H1 (cell line): ENCODE measurements around the gene TMEM72. TPM values are rescaled to one million over a fixed set of nuclear protein-coding genes. Genes with fewer than 3 reads are reported as not detected.

ENCODE experiments used
- CTCF ChIA-PET: fragments of 300-600 bp; sonication (Branson Sonifier 250); formaldehyde crosslinking; loops from one replicate; lab custom pipeline; 2021; ENCODE audit not compliant: partially characterized antibody; lab: Charles Lee
- POLR2A ChIA-PET: fragments of 300-600 bp; sonication (Branson Sonifier 250); formaldehyde crosslinking; loops from one replicate; lab custom pipeline; 2021; ENCODE audit warnings: inconsistent platforms; ENCODE audit not compliant: partially characterized antibody; lab: Charles Lee
- DNase-seq, 2 experiments: peaks; one replicate each; pipeline versions ENCODE4 v3.0.0 to v3.0.0-alpha.2; 2010 to 2022; ENCODE audit warnings: low spot score in 2 of 2, low read depth in 1 of 2, mixed read lengths in 1 of 2
- FAIRE-seq: peaks from 2 replicates; lab custom pipeline; 2011; peaks lifted over from hg19 to GRCh38; lab: Jason Lieb, UNC
- H2AFZ ChIP-seq: 2 replicates; pipeline ENCODE4 v1.8.1; 2012; ENCODE audit warnings: low read length, inconsistent platforms
- H2AK5ac ChIP-seq: 2 replicates; pipeline ENCODE4 v1.6.1; 2013; ENCODE audit warnings: low read depth, low read length
- H2BK120ac ChIP-seq: replicated peaks from 2 replicates; pipeline ENCODE3; 2013; ENCODE audit warnings: low read depth, low read length, inconsistent platforms
- H2BK12ac ChIP-seq: 2 replicates; pipeline ENCODE4 v1.6.1; 2013; ENCODE audit warnings: low read depth, low read length
- H2BK15ac ChIP-seq: 2 replicates; pipeline ENCODE4 v1.6.1; 2013; ENCODE audit warnings: low read length
- H2BK20ac ChIP-seq: 2 replicates; pipeline ENCODE4 v1.6.1; 2013; ENCODE audit warnings: low read length
- H2BK5ac ChIP-seq: 2 replicates; pipeline ENCODE4 v1.6.1; 2013; ENCODE audit warnings: low read depth, low read length
- H3K14ac ChIP-seq: 2 replicates; pipeline ENCODE4 v1.6.1; 2013; ENCODE audit warnings: inconsistent platforms; ENCODE audit not compliant: insufficient read length
- H3K18ac ChIP-seq: 2 replicates; pipeline ENCODE4 v1.6.1; 2013; ENCODE audit warnings: low read length; ENCODE audit errors: extremely low read depth
- H3K23ac ChIP-seq: 2 replicates; pipeline ENCODE4 v1.6.1; 2013; ENCODE audit warnings: inconsistent platforms; ENCODE audit not compliant: insufficient read length
- H3K23me2 ChIP-seq: 2 replicates; pipeline ENCODE4 v1.6.1; 2013; ENCODE audit warnings: low read depth, low read length
- H3K27ac ChIP-seq: 2 replicates; pipeline ENCODE4 v1.6.1; 2011; ENCODE audit warnings: low read depth, low read length, inconsistent platforms
- H3K27me3 ChIP-seq, 4 experiments: replicated peaks in 1 of 4; 1 replicate in 1 of 4; 2 replicates in 3 of 4; pipeline versions ENCODE4 v1.6.1 to v1.8.1; 2011 to 2013; ENCODE audit warnings: low read length in 3 of 4, mild to moderate bottlenecking in 3 of 4, inconsistent platforms in 2 of 4, mixed read lengths in 2 of 4, moderate library complexity in 1 of 4; ENCODE audit not compliant: control insufficient read depth in 3 of 4, insufficient read depth in 3 of 4; ENCODE audit errors: extremely low read depth in 1 of 4
- H3K36me3 ChIP-seq, 4 experiments: 2 replicates each; pipeline versions ENCODE4 v1.6.1 to v1.8.1; 2011 to 2013; ENCODE audit warnings: mild to moderate bottlenecking in 4 of 4, low read length in 3 of 4, moderate library complexity in 2 of 4, control low read depth in 1 of 4, inconsistent platforms in 1 of 4; ENCODE audit not compliant: insufficient read depth in 4 of 4, control insufficient read depth in 2 of 4
- H3K4ac ChIP-seq: replicated peaks from 2 replicates; pipeline ENCODE3; 2013; ENCODE audit warnings: low read length, low read depth, mixed read lengths, inconsistent platforms; ENCODE audit not compliant: insufficient read length
- H3K4me1 ChIP-seq, 4 experiments: replicated peaks in 1 of 4; 1 replicate in 1 of 4; 2 replicates in 3 of 4; pipeline versions ENCODE4 v1.6.1 to v1.8.1; 2011 to 2013; ENCODE audit warnings: low read length in 3 of 4, inconsistent platforms in 2 of 4, mixed read lengths in 1 of 4; ENCODE audit not compliant: insufficient read depth in 4 of 4, control insufficient read depth in 3 of 4
- H3K4me2 ChIP-seq, 2 experiments: 2 replicates each; pipeline versions ENCODE4 v1.6.1 to v1.8.1; 2011 to 2013; ENCODE audit warnings: low read depth in 2 of 2, low read length in 2 of 2, control low read depth in 1 of 2, inconsistent platforms in 1 of 2, mild to moderate bottlenecking in 1 of 2; ENCODE audit not compliant: insufficient read depth in 1 of 2
- H3K4me3 ChIP-seq, 4 experiments: fragments of 200-600, 300-600 bp in 1 of 4; sonication (generic), shearing (Covaris generic), sonication (Bioruptor Twin) in 1 of 4; 2 replicates each; pipeline versions ENCODE4 v1.5.1 to v1.8.1; 2011 to 2016; ENCODE audit warnings: low read length in 4 of 4, low read depth in 3 of 4, control low read depth in 2 of 4, inconsistent platforms in 2 of 4, mild to moderate bottlenecking in 2 of 4, mixed read lengths in 1 of 4, moderate library complexity in 1 of 4; ENCODE audit not compliant: insufficient read depth in 2 of 4; ENCODE audit errors: extremely low read depth in 1 of 4
- H3K56ac ChIP-seq: replicated peaks from 2 replicates; pipeline ENCODE3; 2013; ENCODE audit warnings: low read depth, mild to moderate bottlenecking, mixed read lengths, low read length, inconsistent platforms; ENCODE audit not compliant: insufficient read length
- H3K79me1 ChIP-seq: 2 replicates; pipeline ENCODE4 v1.6.1; 2013; ENCODE audit warnings: low read depth, low read length, control low read depth
- H3K79me2 ChIP-seq, 2 experiments: 2 replicates each; pipeline versions ENCODE4 v1.6.1 to v1.8.1; 2012 to 2013; ENCODE audit warnings: low read length in 2 of 2, mild to moderate bottlenecking in 2 of 2, inconsistent platforms in 1 of 2; ENCODE audit not compliant: insufficient read depth in 2 of 2, control insufficient read depth in 1 of 2
- H3K9ac ChIP-seq, 4 experiments: replicated peaks in 1 of 4; 1 replicate in 1 of 4; 2 replicates in 3 of 4; pipeline versions ENCODE4 v1.6.1 to v1.8.1; 2011 to 2013; ENCODE audit warnings: low read depth in 3 of 4, low read length in 3 of 4, control low read depth in 2 of 4, mild to moderate bottlenecking in 2 of 4, moderate library complexity in 2 of 4, inconsistent platforms in 1 of 4; ENCODE audit errors: extremely low read depth in 1 of 4
- H3K9me3 ChIP-seq, 2 experiments: 2 replicates each; pipeline versions ENCODE4 v1.6.1 to v1.8.1; 2012 to 2013; ENCODE audit warnings: mild to moderate bottlenecking in 2 of 2, moderate library complexity in 2 of 2, control low read depth in 1 of 2, inconsistent platforms in 1 of 2, low read depth in 1 of 2, low read length in 1 of 2, mixed read lengths in 1 of 2; ENCODE audit not compliant: insufficient read depth in 2 of 2
- H4K20me1 ChIP-seq, 2 experiments: replicated peaks in 1 of 2; 2 replicates each; pipeline versions ENCODE3 to v1.8.1; 2011 to 2013; ENCODE audit warnings: inconsistent platforms in 2 of 2, low read length in 2 of 2, mild to moderate bottlenecking in 1 of 2; ENCODE audit not compliant: insufficient read depth in 2 of 2, control insufficient read depth in 1 of 2
- H4K5ac ChIP-seq: 2 replicates; pipeline ENCODE4 v1.6.1; 2013; ENCODE audit warnings: low read length, low read depth, mixed read lengths, inconsistent platforms; ENCODE audit not compliant: insufficient read length
- H4K8ac ChIP-seq: 2 replicates; pipeline ENCODE4 v1.8.0; 2013; ENCODE audit warnings: mild to moderate bottlenecking, moderate library complexity, low read length, inconsistent platforms; ENCODE audit not compliant: insufficient read depth; ENCODE audit errors: extremely low read depth
- H4K91ac ChIP-seq: replicated peaks from 2 replicates; pipeline ENCODE3; 2013; ENCODE audit warnings: low read length, mixed read lengths, inconsistent platforms; ENCODE audit not compliant: insufficient read length
- RBBP5 ChIP-seq: IDR thresholded peaks from 2 replicates; pipeline ENCODE4 v1.7.1; 2012; ENCODE audit warnings: low read depth, mild to moderate bottlenecking, inconsistent platforms, low read length, moderate library complexity, borderline replicate concordance
- TBP ChIP-seq: IDR thresholded peaks from 2 replicates; pipeline ENCODE4 v1.6.1; 2011; ENCODE audit warnings: low read depth, low read length, improper control_type of control experiment
- WGBS, 2 experiments: shearing (Covaris generic) in 1 of 2; methylation state at CpG; one replicate each; pipeline versions ENCODE4 v1.1.6 to v1.1.7; 2013 to 2015; ENCODE audit warnings: low lambda C conversion rate in 2 of 2, mixed read lengths in 2 of 2, inconsistent platforms in 1 of 2, low coverage in 1 of 2, missing lambda C conversion rate in 1 of 2; ENCODE audit not compliant: insufficient replicate concordance in 2 of 2, insufficient coverage in 1 of 2, insufficient read length in 1 of 2; ENCODE audit errors: extremely low coverage in 1 of 2, missing lambda C conversion rate in 1 of 2; 5-methylcytosine and 5-hydroxymethylcytosine counted together
- polyA plus RNA-seq, 7 experiments: library from polyadenylated mRNA; depleted of rRNA in 3 of 7; stranded (reverse) in 5 of 7; unstranded in 2 of 7; fragments of >200 nt in 5 of 7; fragments of 200-250 nt in 2 of 7; gene quantifications; 1 replicate in 5 of 7; 2 replicates in 1 of 7; 4 replicates in 1 of 7; pipeline versions ENCODE4 v1.2.1 to v1.2.3, GENCODE V29; 2011 to 2013; ENCODE audit warnings: missing spikeins in 2 of 7, mixed read lengths in 2 of 7
- total RNA-seq: library from RNA; stranded (reverse); fragmentation: NEBNext Ultra II Directional; extraction: Animal tissue kit (Norgen Biotek cat#: 25700); gene quantifications from 2 replicates; pipeline ENCODE4 v1.2.1, GENCODE V29; 2021

The TMEM72 gene
- total and polyA plus RNA-seq, 2 of the 8 experiments (the other 6 are each of a cell fraction or from before 2014, with no cell fraction given) = not detected

DNA sequence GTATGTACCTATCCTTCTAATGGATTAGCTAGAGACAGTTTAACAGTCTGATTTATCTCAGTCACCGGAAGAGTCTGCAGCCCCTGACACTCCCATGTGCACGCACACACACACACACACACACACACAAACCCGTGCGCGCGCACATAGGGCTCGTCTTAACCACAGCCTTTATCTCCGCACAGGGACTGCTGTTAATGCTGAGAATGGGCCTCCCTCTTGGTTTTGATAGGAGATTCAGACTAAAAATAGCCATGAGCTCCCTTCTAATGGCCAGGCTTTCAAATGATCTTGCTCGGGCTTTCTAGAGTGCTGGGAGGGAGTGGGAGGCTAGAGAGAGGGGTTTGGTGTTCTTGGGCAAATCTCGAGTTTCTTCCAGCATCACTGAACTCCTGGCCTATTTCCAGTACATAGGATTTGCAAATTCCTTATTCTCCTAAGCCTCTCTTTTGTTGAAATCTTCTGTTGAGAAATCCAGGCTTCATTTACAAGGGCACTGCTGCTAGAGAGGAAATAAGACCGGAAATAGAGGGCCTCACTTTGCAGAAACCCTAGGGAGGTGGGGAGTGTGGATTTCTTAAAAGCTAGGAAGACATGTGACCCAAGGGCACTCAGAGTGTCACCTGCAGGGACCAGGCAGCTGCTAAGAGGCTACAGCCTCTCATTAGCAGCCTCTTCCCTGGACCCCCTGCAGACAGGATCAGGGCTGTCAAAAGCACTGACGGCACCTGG, 2.4 kb downstream of the TMEM72 start:
- CTCF ChIA-PET = interaction anchor here (1.0 to 1.6 kb wide), 4 partner anchors 10 to 1226 kb away, joined by 3 to 4 read pairs (median 4); no protein-coding TSS in a partner anchor
- no peak overlapping the region for H3K9ac ChIP-seq
- POLR2A ChIA-PET = interaction anchor here (0.6 to 0.9 kb wide), 2 partner anchors 10 to 28 kb away, joined by 3 read pairs; no protein-coding TSS in a partner anchor

More for the DNA sequence above, 2.4 kb downstream of the TMEM72 start:
- Histone ChIP-seq H3K79me2 (no peaks in the 10 kb centered on the region), H4K20me1 (no peaks in the 10 kb centered on the region), H3K23me2 (no peaks in the 10 kb centered on the region), H3K9me3 (peaks cover 0 to 5% of the 10 kb centered on the region in 2 experiments; a peak in 2 of 4 replicates), H2BK20ac (no peak overlapping the region), H3K4ac (no peak overlapping the region), H3K4me3 (no peak overlapping the region), H3K23ac (no peak overlapping the region), H4K8ac (no peak overlapping the region), H3K79me1 (no peaks in the 10 kb centered on the region), H3K18ac (no peak overlapping the region), H3K4me1 (peaks cover 4 to 11% (median 8%) of the 10 kb centered on the region in 4 experiments; a peak in 6 of 7 replicates), H4K5ac (no peak overlapping the region), H3K27me3 (no peaks in the 10 kb centered on the region), H2BK15ac (no peak overlapping the region), H4K91ac (no peak overlapping the region), H2BK120ac (no peak overlapping the region), H3K14ac (no peak overlapping the region), H2BK12ac (no peak overlapping the region), H3K56ac (no peak overlapping the region), H2BK5ac (no peak overlapping the region), H3K36me3 (no peaks in the 10 kb centered on the region; a peak in 1 of 8 replicates), H3K4me2 (no peak overlapping the region), H2AFZ (no peak overlapping the region), H2AK5ac (no peak overlapping the region), H3K27ac (no peak overlapping the region)
- WGBS, 2 experiments = 95% methylated on average over 12 of the region's 12 CpGs; no CpG with 5 or more reads in 1 of the 2 experiments
- TF ChIP-seq TBP = no peak
- no peak for TF ChIP-seq RBBP5
- no peak for DNase-seq
- FAIRE-seq = no peak
